ENCODE data around the gene DEPP1.

DEPP1 gene

GRCh38 chr10:44932517-44933450 is 45.8 kb downstream of the DEPP1 start:
- Histone ChIP-seq H3K4me3 (IDR thresholded peaks at IDR 0.05; ENCODE audit: insufficient read depth, low read depth, low read length) (no peak overlapping the region), H2AFZ (ENCODE audit: low read depth) (peak overlapping the region; percentile 38; the same call in 1 of the 2 replicates), H3K36me3 (ENCODE audit: insufficient read depth) (no peaks in the 10 kb centered on the region), H4K20me1 (ENCODE audit: insufficient read depth) (no peaks in the 10 kb centered on the region), H3K4me2 (peak overlapping the region; percentile 22; the same call in 1 of the 2 replicates), H3K9ac (peak overlapping the region; percentile 13; the same call in 1 of the 2 replicates), H3K79me2 (ENCODE audit: insufficient read depth, low read depth) (no peaks in the 10 kb centered on the region), H3K4me1 (ENCODE audit: low read depth, poor library complexity, severe bottlenecking) (peaks cover 46% of the 10 kb centered on the region), H3K27me3 (ENCODE audit: insufficient read depth, low read depth) (no peaks in the 10 kb centered on the region), H3K27ac (peak overlapping the region; percentile 45)
- TF ChIP-seq CTCF (conservative IDR thresholded peaks at IDR 0.05; ENCODE audit: low read depth, low read length) = peak; percentile 96

- H4K20me1 ChIP-seq (ENCODE audit: insufficient read depth) = no peaks in the 10 kb centered on the region
- peak overlapping the region; percentile 22; the same call in 1 of the 2 replicates for H3K4me2 ChIP-seq
- H3K36me3 ChIP-seq (ENCODE audit: insufficient read depth) = no peaks in the 10 kb centered on the region
- TF ChIP-seq CTCF (conservative IDR thresholded peaks at IDR 0.05; ENCODE audit: low read depth, low read length) = no peak
- peak overlapping the region; percentile 38; the same call in 1 of the 2 replicates for H2AFZ ChIP-seq (ENCODE audit: low read depth)
- no peaks in the 10 kb centered on the region for H3K27me3 ChIP-seq (ENCODE audit: insufficient read depth, low read depth)
- H3K79me2 ChIP-seq (ENCODE audit: insufficient read depth, low read depth) = no peaks in the 10 kb centered on the region
- H3K9ac ChIP-seq = peak overlapping the region; percentile 13; the same call in 1 of the 2 replicates
- no peak overlapping the region for H3K27ac ChIP-seq
- peaks cover 54% of the 10 kb centered on the region for H3K4me1 ChIP-seq (ENCODE audit: low read depth, poor library complexity, severe bottlenecking)
- no peak overlapping the region for H3K4me3 ChIP-seq (IDR thresholded peaks at IDR 0.05; ENCODE audit: insufficient read depth, low read depth, low read length)
Observed at GRCh38 chr10:44931621-44932516, 46.7 kb downstream of the DEPP1 start.

DNA sequence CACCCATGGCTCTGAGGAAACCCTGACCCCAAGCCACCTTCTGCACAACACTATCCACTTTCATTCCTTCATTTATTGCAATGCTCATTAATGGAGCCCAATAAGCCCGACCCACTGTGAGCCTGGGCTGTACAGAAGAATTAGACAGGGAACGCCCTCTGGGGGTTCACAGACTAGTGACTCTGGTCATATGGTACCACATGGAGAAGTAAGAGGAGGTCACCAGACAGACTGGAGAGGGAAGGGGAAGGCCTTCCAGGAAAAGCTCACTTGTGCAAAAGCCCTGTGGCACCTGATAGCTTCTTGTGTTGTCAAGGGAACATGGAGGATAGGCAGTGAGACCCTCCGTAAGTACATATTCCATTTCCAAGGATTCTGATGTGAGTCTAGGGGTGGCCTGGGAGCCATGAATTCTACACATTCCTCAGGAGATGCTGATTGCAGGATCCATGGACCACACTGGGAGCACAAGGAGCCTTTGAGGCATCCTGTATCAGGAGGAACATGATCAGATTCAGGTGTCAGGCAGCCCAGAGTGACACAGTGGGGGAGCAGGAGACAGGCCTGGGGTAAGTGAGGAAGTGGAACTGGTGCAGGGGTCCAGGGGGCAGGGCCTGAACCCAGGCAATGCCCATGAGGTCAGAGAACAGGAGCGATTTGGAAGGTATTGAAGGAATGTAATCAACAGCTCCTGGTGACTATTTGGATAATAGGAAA is 47.5 kb downstream of the DEPP1 start:
- Histone ChIP-seq H3K27ac (no peak overlapping the region), H3K36me3 (ENCODE audit: insufficient read depth) (no peaks in the 10 kb centered on the region), H3K4me2 (no peak overlapping the region), H3K4me3 (IDR thresholded peaks at IDR 0.05; ENCODE audit: insufficient read depth, low read depth, low read length) (no peak overlapping the region), H2AFZ (ENCODE audit: low read depth) (no peak overlapping the region), H3K27me3 (ENCODE audit: insufficient read depth, low read depth) (no peaks in the 10 kb centered on the region), H3K4me1 (ENCODE audit: low read depth, poor library complexity, severe bottlenecking) (peaks cover 52% of the 10 kb centered on the region), H3K9ac (no peak overlapping the region), H4K20me1 (ENCODE audit: insufficient read depth) (no peaks in the 10 kb centered on the region), H3K79me2 (ENCODE audit: insufficient read depth, low read depth) (no peaks in the 10 kb centered on the region)
- TF ChIP-seq CTCF (conservative IDR thresholded peaks at IDR 0.05; ENCODE audit: low read depth, low read length) = no peak

Measured in KMS-11 (cell line).